Testis (tissue), 3 donors: ENCODE measurements around the gene TSC22D3. TPM values are rescaled to one million over a fixed set of nuclear protein-coding genes. Genes with fewer than 3 reads are reported as not detected.
"Not testable (repeated sequence)": the region's sequence is repeated elsewhere in the genome, so short reads cannot be mapped to it uniquely, and the experiment has no call there.

Source experiments
- DNase-seq: peaks from one replicate; pipeline ENCODE4 v3.0.0-alpha.2; 2019
- H3K27ac ChIP-seq, 2 donors: fragments of 200-600 bp; sonication (generic); one replicate each; pipeline ENCODE4 v1.5.1; 2019
- H3K27me3 ChIP-seq: fragments of 200-600 bp; sonication (generic); one replicate; pipeline ENCODE4 v1.5.1; 2019
- H3K36me3 ChIP-seq: fragments of 200-600 bp; sonication (generic); one replicate; pipeline ENCODE4 v1.5.1; 2017; ENCODE audit warnings: low read depth; ENCODE audit errors: missing control alignments
- H3K4me1 ChIP-seq: fragments of 200-600 bp; sonication (generic); one replicate; pipeline ENCODE4 v1.5.1; 2019
- H3K4me3 ChIP-seq, 2 donors: fragments of 200-600 bp; sonication (generic); one replicate each; pipeline ENCODE4 v1.5.1; 2017 to 2019
- H3K9me3 ChIP-seq: fragments of 200-600 bp; sonication (generic); one replicate; pipeline ENCODE4 v1.5.1; 2017
- POLR2A ChIP-seq: fragments of 450-650 bp; IDR thresholded peaks from one replicate; pipeline ENCODE4 v1.6.1; 2017; ENCODE audit warnings: antibody characterized with exemption, mild to moderate bottlenecking, moderate library complexity
- WGBS, 2 donors: methylation state at CpG; one replicate each; pipeline ENCODE4 v1.1.5; 2018; 5-methylcytosine and 5-hydroxymethylcytosine counted together
- intact Hi-C: fragments of 100-400 bp; cut with DNase I; formaldehyde crosslinking; loops from one replicate; pipeline ENCODE4 v1.15.1; 2023; ENCODE audit warnings: low total_unique reads
- polyA plus RNA-seq: library from polyadenylated mRNA; stranded (reverse); fragments of 350-450 nt; fragmentation: Illumina TruSeq; extraction: RNeasy Lipid Tissue Mini Kit (QIAGEN cat#74804); gene quantifications from one replicate; pipeline ENCODE4 v1.2.3, GENCODE V29; 2014; ENCODE audit warnings: low read depth, low replicate concordance; ENCODE audit not compliant: insufficient read depth
- total RNA-seq, 2 donors: library from RNA; depleted of rRNA; stranded (reverse); fragments of >200 nt; gene quantifications; one replicate each; pipeline ENCODE4 v1.2.3, GENCODE V29; 2016
- TF ChIP-seq, protein P1 (sequence below), 3 experiments: fragments of 450-650 bp in 2 of 3; fragments of 200-600 bp in 1 of 3; sonication (generic) in 1 of 3; IDR thresholded peaks; one replicate each; pipeline ENCODE4 v1.5.1; 2016 to 2019; ENCODE audit warnings: antibody characterized with exemption in 3 of 3, mild to moderate bottlenecking in 2 of 3, moderate library complexity in 1 of 3

Gene TSC22D3
- total and polyA plus RNA-seq, 3 donors from 2014 or later = 65.5 to 123 (median 98.4) TPM

DNA sequence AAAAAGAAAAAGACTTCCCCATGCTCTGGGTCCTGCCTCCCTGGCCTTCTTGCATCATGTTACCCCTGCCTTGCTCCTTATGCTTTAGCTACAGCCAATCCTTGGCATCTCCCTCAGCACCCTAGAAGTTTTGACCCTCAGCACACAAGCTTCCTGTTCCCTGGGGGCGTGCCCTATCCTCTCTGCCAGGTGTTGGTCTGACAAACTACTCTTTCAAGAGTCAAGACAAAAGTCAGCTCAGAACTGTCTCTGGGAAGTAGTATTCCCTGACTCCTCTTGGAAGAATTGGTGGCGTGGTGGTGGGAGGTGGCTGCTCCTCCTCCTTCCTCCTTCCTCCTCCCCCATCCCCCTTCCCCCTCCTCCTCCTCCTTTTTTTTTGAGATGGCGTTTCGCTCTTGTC lies 106.3 kb downstream of the TSC22D3 start:
- TF ChIP-seq, protein P1, sequence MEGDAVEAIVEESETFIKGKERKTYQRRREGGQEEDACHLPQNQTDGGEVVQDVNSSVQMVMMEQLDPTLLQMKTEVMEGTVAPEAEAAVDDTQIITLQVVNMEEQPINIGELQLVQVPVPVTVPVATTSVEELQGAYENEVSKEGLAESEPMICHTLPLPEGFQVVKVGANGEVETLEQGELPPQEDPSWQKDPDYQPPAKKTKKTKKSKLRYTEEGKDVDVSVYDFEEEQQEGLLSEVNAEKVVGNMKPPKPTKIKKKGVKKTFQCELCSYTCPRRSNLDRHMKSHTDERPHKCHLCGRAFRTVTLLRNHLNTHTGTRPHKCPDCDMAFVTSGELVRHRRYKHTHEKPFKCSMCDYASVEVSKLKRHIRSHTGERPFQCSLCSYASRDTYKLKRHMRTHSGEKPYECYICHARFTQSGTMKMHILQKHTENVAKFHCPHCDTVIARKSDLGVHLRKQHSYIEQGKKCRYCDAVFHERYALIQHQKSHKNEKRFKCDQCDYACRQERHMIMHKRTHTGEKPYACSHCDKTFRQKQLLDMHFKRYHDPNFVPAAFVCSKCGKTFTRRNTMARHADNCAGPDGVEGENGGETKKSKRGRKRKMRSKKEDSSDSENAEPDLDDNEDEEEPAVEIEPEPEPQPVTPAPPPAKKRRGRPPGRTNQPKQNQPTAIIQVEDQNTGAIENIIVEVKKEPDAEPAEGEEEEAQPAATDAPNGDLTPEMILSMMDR (IDR thresholded peaks at IDR 0.05) = no peak
- Histone ChIP-seq H3K4me1 (no peaks in the 10 kb centered on the region), H3K9me3 (no peaks in the 10 kb centered on the region), H3K36me3 (no peaks in the 10 kb centered on the region), H3K27ac (no peak overlapping the region), H3K4me3 (no peak overlapping the region), H3K27me3 (no peaks in the 10 kb centered on the region)
- 79 to 83% methylated on average over 3 to 4 of the region's 4 CpGs for WGBS, 2 donors
- intact Hi-C loops = no loop called here
- no peak for DNase-seq

DNA sequence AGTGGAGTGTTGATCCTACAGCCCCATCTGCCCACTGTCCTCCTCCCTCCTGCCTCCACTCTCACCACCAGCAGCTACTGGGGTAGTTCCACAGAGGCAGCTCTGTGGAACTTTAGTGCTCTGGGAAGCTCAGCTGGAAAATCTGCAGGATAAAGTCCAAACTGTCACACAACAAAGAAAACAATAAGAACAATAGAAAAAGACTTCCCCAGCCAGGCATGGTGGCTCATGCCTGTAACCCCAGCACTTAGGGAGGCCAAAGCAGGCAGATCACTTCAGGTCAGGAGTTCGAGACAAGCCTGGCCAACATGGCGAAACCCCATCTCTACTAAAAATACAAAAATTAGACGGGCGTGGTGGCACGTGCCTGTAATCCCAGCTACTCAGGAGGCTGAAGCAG lies 106.9 kb downstream of the TSC22D3 start:
- WGBS, 2 donors = 88 to 97% methylated on average over 5 of the region's 5 CpGs
- H3K27ac ChIP-seq, H3K27me3 ChIP-seq, DNase-seq, H3K4me3 ChIP-seq, H3K4me1 ChIP-seq, H3K36me3 ChIP-seq, H3K9me3 ChIP-seq, intact Hi-C loops: not testable (repeated sequence)

DNA sequence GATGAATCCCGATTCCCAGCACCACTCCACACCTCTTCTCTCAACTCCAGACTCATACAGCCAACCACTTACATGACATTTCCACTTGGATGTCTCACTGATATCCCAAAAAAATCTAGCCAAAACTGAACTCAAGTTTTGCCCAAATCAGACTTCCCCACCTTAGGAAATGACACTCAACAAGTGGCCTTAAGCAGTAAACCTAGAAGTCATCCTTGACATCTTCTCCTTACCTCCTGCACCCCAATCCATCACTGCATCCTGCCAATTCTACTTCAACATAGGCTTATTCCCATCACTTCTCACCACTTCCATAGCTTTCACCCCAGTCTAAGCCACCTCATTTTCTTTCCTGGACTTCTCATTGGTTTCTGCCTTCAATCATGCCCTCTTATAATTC lies 108.2 kb downstream of the TSC22D3 start:
- Histone ChIP-seq H3K27ac (no peak overlapping the region), H3K27me3 (no peaks in the 10 kb centered on the region), H3K9me3 (no peaks in the 10 kb centered on the region), H3K4me3 (no peak overlapping the region), H3K4me1 (no peaks in the 10 kb centered on the region), H3K36me3 (no peaks in the 10 kb centered on the region)
- TF ChIP-seq, protein P1 (IDR thresholded peaks at IDR 0.05) = no peak
- no peak for TF ChIP-seq POLR2A
- DNase-seq = no peak
- intact Hi-C loops = no loop called here
- WGBS, 2 donors = 100% methylated on average over 1 of the region's 1 CpG

DNA sequence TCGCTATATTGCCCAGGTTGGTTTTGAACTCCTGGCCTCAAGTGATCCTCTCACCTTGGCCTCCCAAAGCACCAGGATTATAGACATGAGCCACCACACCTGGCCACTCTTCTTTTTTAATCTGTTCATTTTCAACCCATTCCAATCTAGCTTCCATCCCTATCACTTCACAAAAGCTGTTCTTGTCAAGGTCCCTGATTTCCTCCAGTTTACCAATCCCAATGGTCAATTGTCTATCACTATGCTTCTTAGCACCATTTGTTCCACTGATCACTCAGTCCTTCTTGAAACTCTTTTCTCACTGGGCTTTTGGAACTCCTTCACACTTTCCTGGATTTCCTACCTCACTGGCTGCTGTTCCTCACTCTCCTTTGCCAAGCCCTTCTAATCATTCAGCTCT lies 108.7 kb downstream of the TSC22D3 start:
- WGBS, 2 donors = 100% methylated on average over 1 of the region's 1 CpG

More for the DNA sequence above, 108.7 kb downstream of the TSC22D3 start:
- no peak for TF ChIP-seq POLR2A
- TF ChIP-seq, protein P1 (IDR thresholded peaks at IDR 0.05) = no peak
- no peaks in the 10 kb centered on the region for H3K4me1 ChIP-seq
- no peak for DNase-seq
- H3K27me3 ChIP-seq = no peaks in the 10 kb centered on the region
- H3K4me3 ChIP-seq = no peak overlapping the region
- H3K27ac ChIP-seq = no peak overlapping the region
- no peaks in the 10 kb centered on the region for H3K9me3 ChIP-seq
- H3K36me3 ChIP-seq = no peaks in the 10 kb centered on the region
- intact Hi-C loops = no loop called here

Other genes starting within 250 kb of the TSC22D3 start
- gene PRPS1, start 147.3 kb downstream of the TSC22D3 start, total RNA-seq = 10 to 100 TPM; 38.7 to 39.3 TPM
- 32.7 TPM for gene PRPS1, start 147.3 kb downstream of the TSC22D3 start, polyA plus RNA-seq
- not detected for gene NCBP2L, start 1.9 kb upstream of the TSC22D3 start, total RNA-seq
- 4.5 TPM for gene NCBP2L, start 1.9 kb upstream of the TSC22D3 start, polyA plus RNA-seq
- 10 to 100 TPM; 11.3 to 15.2 TPM for gene MID2, start 50.1 kb upstream of the TSC22D3 start, total RNA-seq
- gene MID2, start 50.1 kb upstream of the TSC22D3 start, polyA plus RNA-seq = 6.5 TPM
- gene TEX13B, start 206.6 kb upstream of the TSC22D3 start, total RNA-seq = 1 to 10 TPM in 1 of 2 donors, under 1 TPM in 1; 0.81 to 1.7 TPM
- gene TEX13B, start 206.6 kb upstream of the TSC22D3 start, polyA plus RNA-seq = 0.34 TPM